ENCODE results near the gene LRRC72.

DNA sequence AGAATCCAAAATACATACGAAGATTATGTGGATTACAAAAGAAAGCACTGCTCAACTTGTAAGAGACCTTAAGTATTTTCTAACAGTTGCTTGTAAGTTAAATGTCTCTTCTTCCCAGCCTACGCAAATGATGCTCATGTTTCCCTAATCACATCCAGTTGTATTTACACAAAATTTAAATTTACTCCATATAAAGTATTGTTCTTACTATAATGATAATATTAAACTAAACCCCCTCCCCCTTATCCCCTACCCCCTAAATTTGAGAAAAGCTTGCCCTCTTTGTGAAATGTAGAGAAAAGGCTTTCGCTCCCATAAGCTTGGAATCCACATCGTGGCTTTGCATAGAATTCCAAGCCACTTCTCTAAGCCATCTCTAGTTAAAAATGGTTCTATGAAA lies 89.5 kb downstream of the LRRC72 start:
- TF ChIP-seq CTCF (conservative IDR thresholded peaks at IDR 0.05 in 1 of 2, IDR thresholded peaks at IDR 0.05 in 1 of 2; ENCODE audit: low read depth in 1 of 2, low read length in 2 of 2), result no peak
- TF ChIP-seq EZH2 (IDR thresholded peaks at IDR 0.05; ENCODE audit: low read length, missing control alignments), result no peak

Data from fibroblast of lung (primary cell).